HepG2 (cell line): ENCODE results near the gene CMIP. TPM values are rescaled to one million over a fixed set of nuclear protein-coding genes. Genes with fewer than 3 reads are reported as not detected.

Source experiments
- ARNT2 ChIP-seq: sonication (generic); formaldehyde crosslinking; IDR thresholded peaks from 2 replicates; pipeline ENCODE4 v1.8.0; 2022; ENCODE audit warnings: mild to moderate bottlenecking, low read depth, missing genetic modification reagents, moderate library complexity
- BCLAF1 ChIP-seq: fragments of 450-650 bp; IDR thresholded peaks from 2 replicates; pipeline ENCODE4 v1.6.1; 2017; ENCODE audit warnings: mild to moderate bottlenecking
- CEBPG ChIP-seq: IDR thresholded peaks from 2 replicates; pipeline ENCODE4 v1.6.1; 2016
- CHCHD3 ChIP-seq: sonication (generic); formaldehyde crosslinking; IDR thresholded peaks from 2 replicates; pipeline ENCODE4 v1.8.0; 2022; ENCODE audit warnings: mild to moderate bottlenecking, missing genetic modification reagents, moderate library complexity
- ELF3 ChIP-seq: IDR thresholded peaks from 2 replicates; pipeline ENCODE4 v1.6.1; 2016; ENCODE audit warnings: missing genetic modification reagents, missing compliant biosample characterization
- FOXA1 ChIP-seq, 2 experiments: fragments of 450-650 bp in 1 of 2; sonication (generic) in 1 of 2; formaldehyde crosslinking in 1 of 2; IDR thresholded peaks; 2 replicates each; pipeline versions ENCODE4 v1.4.0 to v1.6.1; 2016 to 2020; ENCODE audit warnings: missing genetic modification reagents in 1 of 2
- FOXO1 ChIP-seq: sonication (generic); formaldehyde crosslinking; IDR thresholded peaks from 2 replicates; pipeline ENCODE4 v1.4.0; 2020; ENCODE audit warnings: missing genetic modification reagents
- FOXP1 ChIP-seq, 2 experiments: fragments of 450-650 bp in 1 of 2; IDR thresholded peaks; 2 replicates each; pipeline ENCODE4 v1.6.1; 2017 to 2018; ENCODE audit warnings: antibody characterized with exemption in 1 of 2
- GATAD2A ChIP-seq: IDR thresholded peaks from 2 replicates; pipeline ENCODE4 v1.6.1; 2016
- HNF4G ChIP-seq, 2 experiments: sonication (generic) in 1 of 2; formaldehyde crosslinking in 1 of 2; IDR thresholded peaks; 2 replicates each; pipeline versions ENCODE4 v1.4.0 to v1.6.1; 2011 to 2020; ENCODE audit warnings: borderline replicate concordance in 2 of 2, low read depth in 2 of 2, mild to moderate bottlenecking in 2 of 2, low read length in 1 of 2, missing genetic modification reagents in 1 of 2, moderate library complexity in 1 of 2
- JUNB ChIP-seq: sonication (generic); formaldehyde crosslinking; IDR thresholded peaks from 2 replicates; pipeline ENCODE4 v1.8.0; 2022; ENCODE audit warnings: missing genetic modification reagents, mild to moderate bottlenecking, borderline replicate concordance
- KAT8 ChIP-seq: IDR thresholded peaks from 2 replicates; pipeline ENCODE4 v1.6.1; 2016; ENCODE audit warnings: missing genetic modification reagents, missing compliant biosample characterization
- MXD4 ChIP-seq: IDR thresholded peaks from 2 replicates; pipeline ENCODE4 v1.6.1; 2016; ENCODE audit warnings: mild to moderate bottlenecking, missing biosample characterization, missing genetic modification reagents
- MYPOP ChIP-seq: sonication (generic); formaldehyde crosslinking; IDR thresholded peaks from 2 replicates; pipeline ENCODE4 v1.8.1; 2023; ENCODE audit warnings: mild to moderate bottlenecking, moderate library complexity, missing genetic modification reagents
- NBN ChIP-seq: fragments of 450-650 bp; conservative IDR thresholded peaks from 2 replicates; pipeline ENCODE4 v1.6.1; 2017
- NR2F2 ChIP-seq: IDR thresholded peaks from 2 replicates; pipeline ENCODE4 v1.6.1; 2012; ENCODE audit warnings: low read depth, inconsistent platforms, borderline replicate concordance
- PTBP1 ChIP-seq: fragments of 200-400 bp; formaldehyde crosslinking; IDR thresholded peaks from 2 replicates; pipeline ENCODE4 v1.6.1; 2018; ENCODE audit warnings: low read length, low read depth; ENCODE audit not compliant: poor library complexity, severe bottlenecking
- SAFB2 ChIP-seq: sonication (generic); formaldehyde crosslinking; IDR thresholded peaks from 2 replicates; pipeline ENCODE4 v1.5.1; 2020; ENCODE audit warnings: missing genetic modification reagents, low read depth, mild to moderate bottlenecking, borderline replicate concordance
- SSRP1 ChIP-seq: IDR thresholded peaks from 2 replicates; pipeline ENCODE4 v1.6.1; 2016; ENCODE audit warnings: control low read depth
- ZC3H13 ChIP-seq: sonication (generic); formaldehyde crosslinking; IDR thresholded peaks from 2 replicates; pipeline ENCODE4 v1.8.1; 2023; ENCODE audit warnings: mild to moderate bottlenecking, missing genetic modification reagents, moderate library complexity
- ZFX ChIP-seq: sonication (generic); formaldehyde crosslinking; IDR thresholded peaks from 2 replicates; pipeline ENCODE4 v1.4.0; 2020; ENCODE audit warnings: mild to moderate bottlenecking, low read depth, missing genetic modification reagents, moderate library complexity
- ZNF281 ChIP-seq: sonication (generic); formaldehyde crosslinking; IDR thresholded peaks from 2 replicates; pipeline ENCODE4 v1.4.0; 2020; ENCODE audit warnings: missing genetic modification reagents, borderline replicate concordance
- ZSCAN12 ChIP-seq: sonication (generic); formaldehyde crosslinking; IDR thresholded peaks from 2 replicates; pipeline ENCODE4 v1.9.0; 2021; ENCODE audit warnings: mild to moderate bottlenecking, missing genetic modification reagents
- polyA plus RNA-seq, 8 experiments: library from polyadenylated mRNA; depleted of rRNA in 3 of 8; stranded (reverse) in 7 of 8; unstranded in 1 of 8; fragments of >200 nt; fragmentation: Illumina TruSeq in 4 of 8; extraction: Trizol in 4 of 8; gene quantifications; 2 replicates each; pipeline versions ENCODE4 v1.2.1 to v1.2.3, GENCODE V29; 2011 to 2016; ENCODE audit warnings: low read depth in 4 of 8, missing spikeins in 1 of 8, mixed read lengths in 1 of 8; ENCODE audit not compliant: insufficient read depth in 1 of 8
- total RNA-seq, 5 experiments: library from RNA; depleted of rRNA; stranded (reverse); fragments of >200 nt; fragmentation: Illumina TruSeq; extraction: Trizol; gene quantifications; 2 replicates each; pipeline ENCODE4 v1.2.3, GENCODE V29; 2016; ENCODE audit warnings: low read depth in 1 of 5

CMIP gene
- total and polyA plus RNA-seq, 2 of the 13 experiments (the other 11 are each of a cell fraction or from before 2014, with no cell fraction given): 10.9 to 18.1 TPM

- TF ChIP-seq MYPOP (CRISPR knock-in tag): no peak
- TF ChIP-seq NBN: no peak
- no peak for TF ChIP-seq JUNB (CRISPR knock-in tag)
- TF ChIP-seq GATAD2A (CRISPR knock-in tag): peak; percentile 76
- TF ChIP-seq HNF4G (IDR thresholded peaks at IDR 0.05; ENCODE audit: borderline replicate concordance, low read depth, low read length): no peak
- no peak for TF ChIP-seq HNF4G (CRISPR knock-in tag; IDR thresholded peaks at IDR 0.05; ENCODE audit: borderline replicate concordance, low read depth)
- TF ChIP-seq CHCHD3 (CRISPR knock-in tag): no peak
- TF ChIP-seq FOXA1 (IDR thresholded peaks at IDR 0.05): no peak
- no peak for TF ChIP-seq FOXA1 (CRISPR knock-in tag; IDR thresholded peaks at IDR 0.05)
- no peak for TF ChIP-seq NR2F2
- TF ChIP-seq ZFX (CRISPR knock-in tag): peak; percentile 69; the same call in 1 of the 2 replicates
- no peak for TF ChIP-seq SAFB2 (CRISPR knock-in tag)
- no peak for TF ChIP-seq PTBP1
- no peak for TF ChIP-seq FOXP1 (IDR thresholded peaks at IDR 0.05)
- TF ChIP-seq FOXP1 (CRISPR knock-in tag; IDR thresholded peaks at IDR 0.05): no peak
- TF ChIP-seq ZC3H13 (CRISPR knock-in tag): no peak
- TF ChIP-seq MXD4 (CRISPR knock-in tag): no peak
- TF ChIP-seq ARNT2 (CRISPR knock-in tag): no peak
- 0 out of 2 replicates have a peak, but pooled peaks have one; percentile 28 for TF ChIP-seq SSRP1
- TF ChIP-seq CEBPG (CRISPR knock-in tag): peak; percentile 9; the same call in 1 of the 2 replicates
- TF ChIP-seq FOXO1: 0 out of 2 replicates have a peak, but pooled peaks have one; percentile 29
- no peak for TF ChIP-seq ZSCAN12 (CRISPR knock-in tag)
- 0 out of 2 replicates have a peak, but pooled peaks have one; percentile 25 for TF ChIP-seq ELF3 (CRISPR knock-in tag)
- TF ChIP-seq KAT8 (CRISPR knock-in tag): 0 out of 2 replicates have a peak, but pooled peaks have one; percentile 19
- TF ChIP-seq BCLAF1: no peak
- no peak for TF ChIP-seq ZNF281 (CRISPR knock-in tag)
Measured at GRCh38 chr16:81465375-81465943, 20.9 kb downstream of the CMIP start (continued).
